H9 (cell line): ENCODE data around the gene SUSD2. TPM values are rescaled to one million over a fixed set of nuclear protein-coding genes. Genes with fewer than 3 reads are reported as not detected.
A peak's percentile ranks its signal among the peaks of the same experiment; 100 is the strongest.
"Not testable (repeated sequence)": the region's sequence is repeated elsewhere in the genome, so short reads cannot be mapped to it uniquely, and the experiment has no call there.

Experiments
- DNase-seq: peaks from one replicate; pipeline ENCODE4 v3.0.0-alpha.2; 2017
- H2AFZ ChIP-seq: one replicate; pipeline ENCODE4 v1.6.1; 2013; ENCODE audit warnings: mild to moderate bottlenecking, low read length, control low read depth, moderate library complexity
- H2AK5ac ChIP-seq: 2 replicates; pipeline ENCODE4 v1.6.1; 2013; ENCODE audit warnings: low read length, control low read depth, mixed read lengths; ENCODE audit not compliant: insufficient read length
- H2BK120ac ChIP-seq: one replicate; pipeline ENCODE4 v1.6.1; 2013; ENCODE audit warnings: low read depth, mild to moderate bottlenecking, low read length, control low read depth, inconsistent platforms; ENCODE audit not compliant: poor library complexity, severe bottlenecking
- H2BK12ac ChIP-seq: 2 replicates; pipeline ENCODE4 v1.6.1; 2013; ENCODE audit warnings: low read length, control low read depth, mixed read lengths, low read depth; ENCODE audit not compliant: insufficient read length
- H2BK15ac ChIP-seq: 2 replicates; pipeline ENCODE4 v1.6.1; 2013; ENCODE audit warnings: low read depth, low read length, control low read depth
- H2BK20ac ChIP-seq: one replicate; pipeline ENCODE4 v1.6.1; 2013; ENCODE audit warnings: low read depth, mild to moderate bottlenecking, low read length, control low read depth, inconsistent platforms; ENCODE audit not compliant: poor library complexity, severe bottlenecking
- H2BK5ac ChIP-seq: 2 replicates; pipeline ENCODE4 v1.6.1; 2013; ENCODE audit warnings: low read length, control low read depth, mixed read lengths; ENCODE audit not compliant: insufficient read length
- H3K14ac ChIP-seq: 2 replicates; pipeline ENCODE4 v1.6.1; 2013; ENCODE audit warnings: low read length, control low read depth; ENCODE audit not compliant: insufficient read depth
- H3K18ac ChIP-seq: 2 replicates; pipeline ENCODE4 v1.6.1; 2013; ENCODE audit warnings: low read depth, mild to moderate bottlenecking, mixed read lengths, low read length, control low read depth; ENCODE audit not compliant: insufficient read length
- H3K23ac ChIP-seq: 2 replicates; pipeline ENCODE4 v1.6.1; 2013; ENCODE audit warnings: low read length, control low read depth, mixed read lengths, low read depth; ENCODE audit not compliant: insufficient read length
- H3K23me2 ChIP-seq: 2 replicates; pipeline ENCODE4 v1.6.1; 2013; ENCODE audit warnings: low read depth, mild to moderate bottlenecking, mixed read lengths, low read length, control low read depth; ENCODE audit not compliant: insufficient read length, poor library complexity, severe bottlenecking
- H3K27ac ChIP-seq: 2 replicates; pipeline ENCODE4 v1.5.1; 2013; ENCODE audit warnings: low read length, control low read depth, mixed read lengths, low read depth; ENCODE audit not compliant: insufficient read length
- H3K27me3 ChIP-seq: 2 replicates; pipeline ENCODE4 v1.6.1; 2013; ENCODE audit warnings: low read length, control low read depth, inconsistent platforms; ENCODE audit not compliant: insufficient read depth
- H3K4ac ChIP-seq: 2 replicates; pipeline ENCODE4 v1.6.1; 2013; ENCODE audit warnings: low read depth, mild to moderate bottlenecking, control low read depth, inconsistent platforms, low read length, moderate library complexity
- H3K4me1 ChIP-seq: 2 replicates; pipeline ENCODE4 v1.6.1; 2013; ENCODE audit warnings: low read length, control low read depth, inconsistent platforms; ENCODE audit not compliant: insufficient read depth
- H3K4me2 ChIP-seq: 2 replicates; pipeline ENCODE4 v1.6.1; 2013; ENCODE audit warnings: low read length, control low read depth, mixed read lengths; ENCODE audit not compliant: insufficient read length, insufficient read depth
- H3K56ac ChIP-seq: 2 replicates; pipeline ENCODE4 v1.6.1; 2013; ENCODE audit warnings: low read depth, mild to moderate bottlenecking, mixed read lengths, low read length, control low read depth; ENCODE audit not compliant: insufficient read length
- H3K79me1 ChIP-seq: 2 replicates; pipeline ENCODE4 v1.6.1; 2013; ENCODE audit warnings: low read depth, mild to moderate bottlenecking, moderate library complexity, low read length, control low read depth, inconsistent platforms; ENCODE audit not compliant: insufficient read depth, poor library complexity, severe bottlenecking
- H3K79me2 ChIP-seq: 2 replicates; pipeline ENCODE4 v1.6.1; 2013; ENCODE audit warnings: low read length, control low read depth, inconsistent platforms; ENCODE audit not compliant: insufficient read depth
- H3K9ac ChIP-seq: 2 replicates; pipeline ENCODE4 v1.6.1; 2013; ENCODE audit warnings: low read length, control low read depth, mixed read lengths; ENCODE audit not compliant: insufficient read length; ENCODE audit errors: extremely low read depth
- H3K9me3 ChIP-seq: one replicate; pipeline ENCODE4 v1.6.1; 2013; ENCODE audit warnings: low read depth, low read length, inconsistent platforms; ENCODE audit not compliant: control insufficient read depth
- H3T11ph ChIP-seq: one replicate; pipeline ENCODE4 v1.6.1; 2013; ENCODE audit warnings: mild to moderate bottlenecking, low read length, control low read depth, inconsistent platforms
- H4K20me1 ChIP-seq: one replicate; pipeline ENCODE4 v1.6.1; 2013; ENCODE audit not compliant: control insufficient read depth, insufficient read length, insufficient read depth
- H4K5ac ChIP-seq: 2 replicates; pipeline ENCODE4 v1.6.1; 2013; ENCODE audit warnings: low read depth, mild to moderate bottlenecking, mixed read lengths, low read length, control low read depth; ENCODE audit not compliant: insufficient read length
- H4K8ac ChIP-seq: replicated peaks from 2 replicates; pipeline ENCODE4 v1.6.1; 2013; ENCODE audit warnings: low read length, control low read depth, mixed read lengths, low read depth; ENCODE audit not compliant: insufficient read length
- H4K91ac ChIP-seq: 2 replicates; pipeline ENCODE4 v1.6.1; 2013; ENCODE audit warnings: low read depth, mild to moderate bottlenecking, moderate library complexity, mixed read lengths, low read length, control low read depth; ENCODE audit not compliant: insufficient read length
- H3K27ac Mint-ChIP-seq, 3 experiments: 2 replicates in 2 of 3; 3 replicates in 1 of 3; pipeline ENCODE4 v1.8.0; 2020 to 2021; ENCODE audit warnings: mixed read lengths in 3 of 3, mild to moderate bottlenecking in 1 of 3, moderate library complexity in 1 of 3
- H3K27me3 Mint-ChIP-seq: 2 replicates; pipeline ENCODE4 v1.8.0; 2021; ENCODE audit warnings: low read depth, mild to moderate bottlenecking, moderate library complexity, mixed read lengths
- H3K36me3 Mint-ChIP-seq, 3 experiments: 2 replicates in 2 of 3; 3 replicates in 1 of 3; pipeline ENCODE4 v1.8.0; 2020 to 2021; ENCODE audit warnings: low read depth in 3 of 3, mixed read lengths in 3 of 3; ENCODE audit not compliant: insufficient read depth in 1 of 3
- H3K4me1 Mint-ChIP-seq, 2 experiments: 2 replicates each; pipeline ENCODE4 v1.8.0; 2020; ENCODE audit warnings: mixed read lengths in 2 of 2
- H3K4me3 Mint-ChIP-seq, 2 experiments: 2 replicates in 1 of 2; 3 replicates in 1 of 2; pipeline ENCODE4 v1.8.0; 2020 to 2021; ENCODE audit warnings: mild to moderate bottlenecking in 2 of 2, mixed read lengths in 2 of 2, moderate library complexity in 1 of 2
- H3K9me3 Mint-ChIP-seq, 2 experiments: 2 replicates in 1 of 2; 3 replicates in 1 of 2; pipeline ENCODE4 v1.8.0; 2020; ENCODE audit warnings: mild to moderate bottlenecking in 2 of 2, mixed read lengths in 2 of 2, moderate library complexity in 1 of 2
- WGBS: extraction: QIAGEN DNeasy Blood & Tissue Kit; methylation state at CpG from one replicate; pipeline ENCODE4 v1.1.7; 2013; ENCODE audit warnings: missing lambda C conversion rate, low lambda C conversion rate, mixed read lengths; ENCODE audit not compliant: insufficient read length; ENCODE audit errors: extremely low coverage; 5-methylcytosine and 5-hydroxymethylcytosine counted together
- total RNA-seq: library from RNA; stranded (reverse); gene quantifications from 2 replicates; pipeline ENCODE4 v1.2.1, GENCODE V29; 2021
- TF ChIP-seq, protein P1 (sequence below): fragments of 200-600 bp; sonication (generic); conservative IDR thresholded peaks from 3 replicates; pipeline ENCODE4 v1.8.0; 2021; ENCODE audit warnings: antibody characterized with exemption, mild to moderate bottlenecking

SUSD2 gene
- total RNA-seq, 1 experiment from 2014 or later = 4.2 TPM

DNA sequence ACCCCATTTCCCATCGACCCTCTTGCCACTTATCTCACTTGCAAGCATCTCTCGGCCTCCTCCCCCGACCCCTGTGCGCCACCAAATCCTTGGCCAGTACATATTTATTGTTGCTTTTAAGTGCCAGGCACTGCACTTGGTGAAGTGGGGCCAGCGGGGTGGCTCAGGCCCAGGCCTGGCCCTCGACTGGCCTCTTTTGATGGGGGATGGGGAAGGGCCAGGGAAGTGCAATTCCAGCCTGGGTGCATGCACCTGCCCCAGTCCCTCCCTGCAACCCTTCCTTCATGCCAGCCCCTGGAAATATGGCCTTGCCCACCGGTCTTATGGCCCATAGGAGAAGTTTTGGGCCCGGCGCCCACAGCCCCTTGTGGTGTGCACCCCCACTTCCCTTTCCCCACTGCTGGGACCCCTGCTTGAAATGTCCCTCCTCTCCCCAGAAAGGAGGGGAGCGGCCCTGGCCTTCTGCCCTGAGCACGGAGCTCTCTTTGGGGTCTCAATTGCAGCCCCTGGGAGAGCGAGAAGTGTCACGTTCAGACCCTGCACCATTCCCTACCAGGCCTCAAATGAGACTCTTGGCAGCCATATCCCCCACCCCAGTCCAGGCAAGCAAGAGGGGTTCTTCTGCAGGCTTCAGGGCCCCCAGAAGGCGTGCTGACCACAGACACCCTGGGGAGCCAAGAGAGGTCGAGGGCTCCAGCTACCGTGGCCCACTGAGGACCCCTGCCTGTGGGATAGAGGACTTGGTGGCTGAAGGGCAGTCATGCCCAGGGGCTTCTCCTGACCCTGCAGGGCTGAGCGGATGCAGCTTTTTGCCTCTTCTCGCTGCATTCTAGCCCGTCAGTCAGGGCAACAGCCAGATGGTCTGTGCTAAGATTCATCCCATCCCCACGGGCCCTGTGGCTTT is 961 bp downstream of the SUSD2 start:
- no peak overlapping the region for H2BK120ac ChIP-seq
- H4K8ac ChIP-seq = no peak overlapping the region
- no peak overlapping the region for H3K18ac ChIP-seq
- Mint-ChIP-seq H3K9me3 (no peaks in the 10 kb centered on the region; a peak in 1 of 5 replicates), H3K4me1 (peaks cover 8 to 17% of the 10 kb centered on the region in 2 experiments), H3K4me3 (no peak overlapping the region), H3K27me3 (no peaks in the 10 kb centered on the region; the same call in none of the 2 replicates), H3K27ac (no peak overlapping the region), H3K36me3 (no peaks in the 10 kb centered on the region; a peak in 1 of 7 replicates)
- no peak overlapping the region for H3K4ac ChIP-seq
- no peaks in the 10 kb centered on the region for H3K23me2 ChIP-seq
- no peak overlapping the region; the same call in 1 of the 2 replicates for H3K14ac ChIP-seq
- no peaks in the 10 kb centered on the region for H3K4me1 ChIP-seq
- no peak overlapping the region for H4K91ac ChIP-seq
- no peak overlapping the region for H2BK20ac ChIP-seq
- H2AFZ ChIP-seq = no peak overlapping the region
- no peak overlapping the region for H3K4me2 ChIP-seq
- no peak overlapping the region for H2BK12ac ChIP-seq
- no peak overlapping the region for H2BK5ac ChIP-seq
- no peak overlapping the region for H2AK5ac ChIP-seq
- H2BK15ac ChIP-seq = no peak overlapping the region
- no peak overlapping the region for H3K27ac ChIP-seq
- no peaks in the 10 kb centered on the region for H3K79me2 ChIP-seq
- H3K79me1 ChIP-seq = no peaks in the 10 kb centered on the region
- WGBS = no CpG with 5 or more reads among the region's 20 CpGs
- H3T11ph ChIP-seq = no peak overlapping the region
- no peaks in the 10 kb centered on the region for H3K9me3 ChIP-seq
- H3K23ac ChIP-seq = no peak overlapping the region
- H4K5ac ChIP-seq = no peak overlapping the region
- DNase-seq = no peak
- H3K27me3 ChIP-seq = no peaks in the 10 kb centered on the region
- H3K56ac ChIP-seq = no peak overlapping the region
- TF ChIP-seq, protein P1, sequence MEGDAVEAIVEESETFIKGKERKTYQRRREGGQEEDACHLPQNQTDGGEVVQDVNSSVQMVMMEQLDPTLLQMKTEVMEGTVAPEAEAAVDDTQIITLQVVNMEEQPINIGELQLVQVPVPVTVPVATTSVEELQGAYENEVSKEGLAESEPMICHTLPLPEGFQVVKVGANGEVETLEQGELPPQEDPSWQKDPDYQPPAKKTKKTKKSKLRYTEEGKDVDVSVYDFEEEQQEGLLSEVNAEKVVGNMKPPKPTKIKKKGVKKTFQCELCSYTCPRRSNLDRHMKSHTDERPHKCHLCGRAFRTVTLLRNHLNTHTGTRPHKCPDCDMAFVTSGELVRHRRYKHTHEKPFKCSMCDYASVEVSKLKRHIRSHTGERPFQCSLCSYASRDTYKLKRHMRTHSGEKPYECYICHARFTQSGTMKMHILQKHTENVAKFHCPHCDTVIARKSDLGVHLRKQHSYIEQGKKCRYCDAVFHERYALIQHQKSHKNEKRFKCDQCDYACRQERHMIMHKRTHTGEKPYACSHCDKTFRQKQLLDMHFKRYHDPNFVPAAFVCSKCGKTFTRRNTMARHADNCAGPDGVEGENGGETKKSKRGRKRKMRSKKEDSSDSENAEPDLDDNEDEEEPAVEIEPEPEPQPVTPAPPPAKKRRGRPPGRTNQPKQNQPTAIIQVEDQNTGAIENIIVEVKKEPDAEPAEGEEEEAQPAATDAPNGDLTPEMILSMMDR = peak; percentile 52
- no peak overlapping the region for H3K9ac ChIP-seq
- no peaks in the 10 kb centered on the region for H4K20me1 ChIP-seq

DNA sequence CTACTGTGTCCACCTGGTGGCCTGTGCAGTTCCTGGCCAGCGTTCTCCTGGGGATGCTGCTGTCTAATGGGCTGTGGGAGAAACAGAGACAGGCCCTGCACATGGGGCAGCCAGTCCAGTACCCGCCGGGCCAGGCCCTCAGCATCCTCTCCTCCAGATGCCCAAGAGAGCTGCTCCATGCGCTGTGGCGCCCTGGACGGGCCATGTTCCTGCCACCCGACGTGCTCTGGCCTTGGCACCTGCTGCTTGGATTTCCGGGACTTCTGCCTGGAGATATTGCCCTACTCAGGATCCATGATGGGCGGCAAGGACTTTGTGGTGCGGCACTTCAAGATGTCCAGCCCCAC is 1.6 kb downstream of the SUSD2 start:
- H3K9ac ChIP-seq, H3K9me3 ChIP-seq, H2AFZ ChIP-seq, H3K4me2 ChIP-seq, H2BK20ac ChIP-seq, H2BK12ac ChIP-seq, H3K23ac ChIP-seq, H3K9me3 Mint-ChIP-seq, H3K27ac Mint-ChIP-seq, H3K36me3 Mint-ChIP-seq, H2BK120ac ChIP-seq, DNase-seq, H2BK5ac ChIP-seq, H4K91ac ChIP-seq, H3K27ac ChIP-seq, H3K4ac ChIP-seq, H3K18ac ChIP-seq, H3K56ac ChIP-seq, H3K27me3 ChIP-seq, H3K23me2 ChIP-seq, H4K5ac ChIP-seq, H4K8ac ChIP-seq, H3K4me1 ChIP-seq, H4K20me1 ChIP-seq, H3K14ac ChIP-seq, H2BK15ac ChIP-seq, H2AK5ac ChIP-seq, H3K79me1 ChIP-seq, H3K4me3 Mint-ChIP-seq, H3K27me3 Mint-ChIP-seq, H3T11ph ChIP-seq, H3K79me2 ChIP-seq: not testable (repeated sequence)
- no CpG with 5 or more reads among the region's 11 CpGs for WGBS
- peaks cover 8 to 17% of the 10 kb centered on the region in 2 experiments for H3K4me1 Mint-ChIP-seq
